Lower leg skin (tissue), 3 donors: Measurements from ENCODE around the gene MAP3K20.

Experiments used
- CTCF ChIP-seq, 3 donors: fragments of 450-650 bp; IDR thresholded peaks; one replicate each; pipeline ENCODE4 v1.5.1; 2016; ENCODE audit warnings: antibody characterized with exemption in 3 of 3, mild to moderate bottlenecking in 3 of 3, moderate library complexity in 2 of 3
- POLR2A ChIP-seq, 2 donors: fragments of 450-650 bp; IDR thresholded peaks; one replicate each; pipeline ENCODE4 v1.6.1; 2016 to 2017; ENCODE audit warnings: antibody characterized with exemption in 2 of 2, mild to moderate bottlenecking in 1 of 2, moderate library complexity in 1 of 2

- no peak for TF ChIP-seq CTCF (IDR thresholded peaks at IDR 0.05)
- no peak for TF ChIP-seq POLR2A (IDR thresholded peaks at IDR 0.05)
Observed at GRCh38 chr2:173160618-173161017, 85.0 kb downstream of the MAP3K20 start.
